Activated T-helper 1 cell treated with anti-CD3 and anti-CD28 coated beads, Interleukin-12 subunit alpha, Interleukin-12 subunit beta, Interleukin-2, Interleukin-4 antibody, amounts not matched to agents 30 ng/mL and 10 ng/mL and 1 ng/mL, durations not matched to agents 14 hours and 24 hours and 36 hours (primary cell): ENCODE results near the gene KDM5B. TPM values are rescaled to one million over a fixed set of nuclear protein-coding genes. Genes with fewer than 3 reads are reported as not detected.
"Not testable (repeated sequence)": the region's sequence is repeated elsewhere in the genome, so short reads cannot be mapped to it uniquely, and the experiment has no call there.

Experiments
- DNase-seq: peaks from one replicate; pipeline ENCODE4 v3.0.0; 2021; ENCODE audit warnings: low spot score
- H3K27ac Mint-ChIP-seq: one replicate; pipeline ENCODE4 v1.8.0; 2021; ENCODE audit warnings: mild to moderate bottlenecking, mixed read lengths
- H3K27me3 Mint-ChIP-seq: one replicate; pipeline ENCODE4 v1.8.0; 2022; ENCODE audit warnings: mild to moderate bottlenecking, moderate library complexity, mixed read lengths; ENCODE audit not compliant: insufficient read depth
- H3K36me3 Mint-ChIP-seq: one replicate; pipeline ENCODE4 v1.8.0; 2021; ENCODE audit warnings: low read depth, mixed read lengths
- H3K4me1 Mint-ChIP-seq: one replicate; pipeline ENCODE4 v1.8.0; 2021; ENCODE audit warnings: low read depth, mixed read lengths
- H3K4me3 Mint-ChIP-seq: one replicate; pipeline ENCODE4 v1.8.0; 2021; ENCODE audit warnings: mild to moderate bottlenecking, moderate library complexity, mixed read lengths
- H3K9me3 Mint-ChIP-seq: one replicate; pipeline ENCODE4 v1.8.0; 2021; ENCODE audit warnings: mixed read lengths
- intact Hi-C: fragments of 100-400 bp; cut with micrococcal nuclease; formaldehyde crosslinking; loops from one replicate; pipeline ENCODE4 v1.15.1; 2024
- total RNA-seq: library from RNA; stranded (reverse); gene quantifications from 2 replicates; pipeline ENCODE4 v1.2.3, GENCODE V29; 2022

KDM5B gene
- total RNA-seq, 1 donor from 2014 or later = 102 TPM

DNA sequence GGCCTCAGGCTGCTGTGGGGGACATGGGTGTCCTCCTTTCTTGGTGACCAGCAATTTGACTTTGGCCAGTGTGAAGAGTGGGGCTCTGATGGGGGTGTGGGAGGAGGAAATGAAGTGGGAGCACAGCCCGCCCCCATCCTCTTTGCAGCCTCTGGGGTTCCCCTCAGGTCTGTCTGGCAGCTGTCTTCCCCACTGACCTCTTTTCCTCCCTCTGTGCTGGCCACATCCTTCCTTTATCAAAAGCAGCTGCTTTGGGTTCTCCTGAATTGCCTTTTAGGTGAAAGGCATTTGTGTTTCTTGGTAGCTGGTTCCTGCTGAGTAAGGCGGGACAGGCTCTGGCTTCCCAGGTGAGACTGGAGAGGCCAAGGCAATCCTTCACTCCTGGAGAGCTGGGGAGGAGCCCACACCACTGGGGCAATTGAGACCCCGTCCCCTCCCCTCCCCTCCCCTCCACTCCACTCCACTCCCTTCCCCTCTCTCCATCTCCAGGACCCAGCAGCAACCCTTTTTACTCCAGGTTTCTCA is 27.4 kb upstream of the KDM5B start:
- H3K27ac Mint-ChIP-seq = peak overlapping the region; percentile 82
- intact Hi-C loops = loop anchor here (2.0 to 5.0 kb wide), 4 partner anchors 25 to 53 kb away; partner anchors contain the start of genes PCAT6 and RABIF
- peak overlapping the region; percentile 63 for H3K4me3 Mint-ChIP-seq
- peaks cover 4% of the 10 kb centered on the region for H3K36me3 Mint-ChIP-seq
- DNase-seq = peak; percentile 53
- H3K27me3 Mint-ChIP-seq = no peaks in the 10 kb centered on the region
- H3K9me3 Mint-ChIP-seq = no peaks in the 10 kb centered on the region
- peaks cover 71% of the 10 kb centered on the region for H3K4me1 Mint-ChIP-seq

- H3K4me1 Mint-ChIP-seq = peaks cover 71% of the 10 kb centered on the region
- peak overlapping the region; percentile 82 for H3K27ac Mint-ChIP-seq
- peaks cover 4% of the 10 kb centered on the region for H3K36me3 Mint-ChIP-seq
- intact Hi-C loops = loop anchor here (2.0 to 5.0 kb wide), 4 partner anchors 24 to 54 kb away; partner anchors contain the start of genes PCAT6 and RABIF
- peak; percentile 25 for DNase-seq
- peak overlapping the region; percentile 63 for H3K4me3 Mint-ChIP-seq
- no peaks in the 10 kb centered on the region for H3K9me3 Mint-ChIP-seq
- no peaks in the 10 kb centered on the region for H3K27me3 Mint-ChIP-seq
These were observed 26.7 kb upstream of the KDM5B start for GRCh38 chr1:202834771-202835547.

DNA sequence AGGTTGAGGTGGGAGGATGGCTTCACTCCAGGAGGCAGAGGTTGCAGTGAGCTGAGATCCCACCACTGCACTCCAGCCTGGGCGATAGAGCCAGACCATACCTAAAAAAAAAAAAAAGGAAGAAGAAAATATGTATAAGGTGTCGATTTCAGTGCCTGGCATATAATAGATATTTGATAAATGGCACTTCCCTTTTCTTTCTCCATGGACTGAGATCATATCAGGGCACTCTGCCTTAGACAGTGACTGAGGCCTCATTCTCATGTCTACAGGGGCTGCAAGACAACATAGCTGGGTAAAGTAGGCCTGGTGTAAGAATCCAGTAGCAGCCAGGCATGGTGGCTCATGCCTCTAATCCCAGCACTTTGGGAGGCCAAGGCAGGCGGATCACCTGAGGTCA is 23.7 kb upstream of the KDM5B start:
- H3K4me1 Mint-ChIP-seq = peaks cover 62% of the 10 kb centered on the region
- H3K27ac Mint-ChIP-seq = peak overlapping the region; percentile 40
- H3K36me3 Mint-ChIP-seq = peaks cover 4% of the 10 kb centered on the region
- no peak for DNase-seq
- H3K4me3 Mint-ChIP-seq = no peak overlapping the region
- intact Hi-C loops = no loop called here
- H3K27me3 Mint-ChIP-seq = peaks cover 2% of the 10 kb centered on the region
- no peaks in the 10 kb centered on the region for H3K9me3 Mint-ChIP-seq

GRCh38 chr1:202829223-202829622 is 21.0 kb upstream of the KDM5B start:
- H3K36me3 Mint-ChIP-seq, H3K27ac Mint-ChIP-seq, intact Hi-C loops, H3K9me3 Mint-ChIP-seq, H3K4me3 Mint-ChIP-seq, DNase-seq: not testable (repeated sequence)
- Mint-ChIP-seq H3K4me1 (peaks cover 35% of the 10 kb centered on the region), H3K27me3 (peaks cover 11% of the 10 kb centered on the region)

- peaks cover 5% of the 10 kb centered on the region for H3K4me1 Mint-ChIP-seq
- intact Hi-C loops = no loop called here
- H3K36me3 Mint-ChIP-seq = no peaks in the 10 kb centered on the region
- DNase-seq = no peak
- H3K27ac Mint-ChIP-seq = no peak overlapping the region
- no peak overlapping the region for H3K4me3 Mint-ChIP-seq
- H3K9me3 Mint-ChIP-seq = no peaks in the 10 kb centered on the region
- H3K27me3 Mint-ChIP-seq = peaks cover 15% of the 10 kb centered on the region
These were observed 17.5 kb upstream of the KDM5B start for GRCh38 chr1:202825748-202826147.

DNA sequence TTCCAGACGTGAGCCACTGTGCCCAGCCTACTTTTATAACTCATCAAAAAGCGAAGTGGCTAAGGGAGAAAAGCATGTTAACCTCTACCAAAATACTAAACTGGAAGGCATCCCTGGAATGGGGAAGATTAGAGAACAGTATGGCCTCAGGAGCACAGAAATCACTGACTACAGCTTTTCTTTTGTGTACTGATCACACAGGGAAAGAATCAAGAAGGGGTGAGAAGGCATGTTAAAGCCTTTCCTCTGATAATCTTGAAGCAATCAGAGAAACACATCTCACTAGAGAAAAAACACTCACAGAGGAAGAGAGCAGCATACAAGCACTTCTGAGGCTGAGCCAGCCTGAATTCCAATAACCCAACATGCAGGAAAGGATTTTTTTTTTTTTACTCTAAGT is 13.2 kb upstream of the KDM5B start:
- Mint-ChIP-seq H3K36me3 (no peaks in the 10 kb centered on the region), H3K4me3 (no peak overlapping the region), H3K27me3 (peaks cover 31% of the 10 kb centered on the region), H3K4me1 (no peaks in the 10 kb centered on the region), H3K27ac (no peak overlapping the region), H3K9me3 (no peaks in the 10 kb centered on the region)
- DNase-seq = no peak
- intact Hi-C loops = no loop called here

GRCh38 chr1:202818819-202819218 is 10.6 kb upstream of the KDM5B start:
- peaks cover 35% of the 10 kb centered on the region for H3K27me3 Mint-ChIP-seq
- H3K9me3 Mint-ChIP-seq = no peaks in the 10 kb centered on the region
- no peaks in the 10 kb centered on the region for H3K4me1 Mint-ChIP-seq
- no peaks in the 10 kb centered on the region for H3K36me3 Mint-ChIP-seq
- no peak overlapping the region for H3K4me3 Mint-ChIP-seq
- H3K27ac Mint-ChIP-seq = no peak overlapping the region
- DNase-seq = no peak
- intact Hi-C loops = no loop called here

DNA sequence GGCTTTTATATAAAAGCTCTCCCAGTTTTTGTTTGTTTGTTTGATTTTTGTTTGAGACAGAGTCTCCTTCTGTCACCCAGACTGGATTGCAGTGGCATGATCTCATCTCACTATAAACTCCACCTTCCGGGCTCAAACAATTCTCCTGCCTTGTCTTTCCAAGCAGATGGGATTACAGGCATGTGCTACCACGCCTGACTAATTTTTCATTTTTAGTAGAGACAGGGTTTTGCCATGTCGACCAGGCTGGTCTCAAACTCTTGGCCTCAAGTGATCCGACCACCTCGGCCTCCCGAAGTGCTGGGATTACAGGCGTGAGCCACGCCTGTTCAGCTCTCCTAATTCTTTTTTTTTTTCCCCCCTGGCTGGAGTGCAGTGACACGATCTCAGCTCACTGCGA is 6.9 kb upstream of the KDM5B start:
- no peaks in the 10 kb centered on the region for H3K9me3 Mint-ChIP-seq
- no peak overlapping the region for H3K4me3 Mint-ChIP-seq
- H3K27ac Mint-ChIP-seq = no peak overlapping the region
- peaks cover 33% of the 10 kb centered on the region for H3K27me3 Mint-ChIP-seq
- peaks cover 4% of the 10 kb centered on the region for H3K36me3 Mint-ChIP-seq
- intact Hi-C loops = no loop called here
- H3K4me1 Mint-ChIP-seq = peaks cover 28% of the 10 kb centered on the region
- no peak for DNase-seq

GRCh38 chr1:202812176-202813026 is 4.2 kb upstream of the KDM5B start:
- H3K4me1 Mint-ChIP-seq = peaks cover 46% of the 10 kb centered on the region
- H3K27me3 Mint-ChIP-seq = peaks cover 20% of the 10 kb centered on the region
- no peaks in the 10 kb centered on the region for H3K9me3 Mint-ChIP-seq
- H3K27ac Mint-ChIP-seq = peak overlapping the region; percentile 96
- intact Hi-C loops = loop anchor here (5.0 kb wide), 1 partner anchor 475 kb away; no protein-coding TSS in a partner anchor
- DNase-seq = no peak
- H3K36me3 Mint-ChIP-seq = peaks cover 4% of the 10 kb centered on the region
- peak overlapping the region; percentile 96 for H3K4me3 Mint-ChIP-seq

DNA sequence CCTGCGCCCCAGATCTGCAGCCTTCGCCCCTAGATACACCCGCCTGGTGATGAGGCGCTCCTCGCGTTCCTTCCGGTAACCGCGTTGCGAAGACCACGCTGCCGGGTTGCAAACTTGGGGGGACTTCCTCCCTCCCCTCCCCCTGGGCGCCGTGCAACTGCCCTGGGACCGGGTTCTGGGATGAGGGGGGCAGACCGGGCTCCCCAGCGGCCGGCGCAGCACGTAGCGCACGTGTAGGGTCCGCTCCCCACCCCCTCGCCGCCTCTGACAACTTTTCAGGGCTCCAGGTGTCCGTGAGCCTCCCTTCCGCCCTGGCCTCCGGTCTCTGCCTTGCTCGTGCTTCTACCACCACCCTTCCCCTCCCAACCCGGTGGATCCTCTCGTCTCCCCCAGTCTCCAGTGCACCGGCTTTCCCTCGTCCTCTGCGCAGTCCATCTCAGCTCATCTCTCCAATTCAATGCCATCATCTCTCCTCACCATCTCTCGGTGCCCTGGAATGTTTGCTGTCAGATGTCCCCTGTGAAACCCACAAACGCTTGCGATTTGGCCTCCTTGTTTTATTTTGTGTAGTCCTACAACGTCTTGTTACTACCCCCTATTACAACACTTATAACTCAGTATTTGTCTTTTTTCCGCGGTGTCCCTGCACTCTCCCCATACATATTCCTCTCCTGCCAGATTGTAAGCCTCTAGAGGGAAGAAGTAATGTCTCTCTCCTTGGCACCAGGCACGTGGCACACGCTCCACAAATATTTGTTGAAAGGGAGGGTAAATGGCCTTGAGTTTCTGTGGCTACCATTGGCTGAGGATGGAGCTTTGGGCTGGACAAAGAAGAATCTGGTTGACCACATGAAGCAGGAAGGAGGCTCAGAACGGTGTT is 3.3 kb upstream of the KDM5B start:
- H3K4me3 Mint-ChIP-seq = peak overlapping the region; percentile 96
- peak overlapping the region; percentile 96 for H3K27ac Mint-ChIP-seq
- H3K4me1 Mint-ChIP-seq = peaks cover 47% of the 10 kb centered on the region
- peaks cover 14% of the 10 kb centered on the region for H3K27me3 Mint-ChIP-seq
- H3K9me3 Mint-ChIP-seq = no peaks in the 10 kb centered on the region
- peaks cover 5% of the 10 kb centered on the region for H3K36me3 Mint-ChIP-seq
- intact Hi-C loops = loop anchor here (2.0 to 5.0 kb wide), 4 partner anchors 23 to 476 kb away; partner anchors contain the start of genes ADIPOR1 and KLHL12
- DNase-seq = no peak

- Mint-ChIP-seq H3K4me3 (peak within 1 kb of the TSS; percentile 96), H3K4me1 (peaks cover 55% of the 10 kb centered on the region), H3K36me3 (peaks cover 10% of the 10 kb centered on the region), H3K27me3 (peaks cover 9% of the 10 kb centered on the region), H3K27ac (peak within 1 kb of the TSS; percentile 96), H3K9me3 (no peaks in the 10 kb centered on the region)
- DNase-seq = peak; percentile 88
- intact Hi-C loops = loop anchor here (1.0 to 5.0 kb wide), 7 partner anchors 24 to 477 kb away; partner anchors contain the start of genes ADIPOR1, KLHL12 and RABIF
These were observed 2.5 kb upstream of the KDM5B start, which contains the start of gene PCAT6 for GRCh38 chr1:202810615-202811295. PCAT6 (plus strand) TSS chr1:202810954.
